OCI-LY1 (cell line): Measurements from ENCODE around the gene HYKK.
A peak's percentile ranks its signal among the peaks of the same experiment; 100 is the strongest.

ENCODE experiments used
- H2AFZ ChIP-seq: fragments of 200-600 bp; sonication (generic), shearing (Covaris generic); 2 replicates; pipeline ENCODE4 v1.6.0; 2014; ENCODE audit warnings: antibody characterized with exemption, mild to moderate bottlenecking, low read length
- H3F3A ChIP-seq: fragments of 200-600 bp; sonication (generic), shearing (Covaris generic); 2 replicates; pipeline ENCODE4 v1.6.0; 2014; ENCODE audit warnings: mild to moderate bottlenecking, antibody characterized with exemption, low read length, moderate library complexity; ENCODE audit not compliant: insufficient read depth
- H3K27ac ChIP-seq: fragments of 200-600 bp; sonication (generic); 2 replicates; pipeline ENCODE4 v1.5.1; 2014; ENCODE audit warnings: low read length, mixed run types, mild to moderate bottlenecking, low read depth; ENCODE audit not compliant: poor library complexity, severe bottlenecking
- H3K27me3 ChIP-seq: fragments of 200-600 bp; sonication (generic); 2 replicates; pipeline ENCODE4 v1.6.0; 2014; ENCODE audit warnings: antibody characterized with exemption, mild to moderate bottlenecking, low read length, moderate library complexity; ENCODE audit not compliant: insufficient read depth
- H3K36me3 ChIP-seq: fragments of 200-600 bp; sonication (generic); 2 replicates; pipeline ENCODE4 v1.6.1; 2014; ENCODE audit warnings: mild to moderate bottlenecking, antibody characterized with exemption, low read length, moderate library complexity, mixed read lengths; ENCODE audit not compliant: insufficient read depth
- H3K4me1 ChIP-seq: fragments of 200-600 bp; sonication (generic); 2 replicates; pipeline ENCODE4 v1.5.1; 2014; ENCODE audit warnings: mild to moderate bottlenecking, low read length, moderate library complexity; ENCODE audit not compliant: insufficient read depth, severe bottlenecking
- H3K4me2 ChIP-seq: fragments of 200-600 bp; sonication (generic), shearing (Covaris generic); 2 replicates; pipeline ENCODE4 v1.6.1; 2014; ENCODE audit warnings: low read length
- H3K4me3 ChIP-seq: fragments of 200-600 bp; sonication (generic); 2 replicates; pipeline ENCODE4 v1.5.1; 2014; ENCODE audit warnings: low read length, low read depth, mild to moderate bottlenecking, mixed read lengths; ENCODE audit not compliant: poor library complexity, severe bottlenecking
- H3K79me2 ChIP-seq: fragments of 200-600 bp; shearing (Covaris generic); 2 replicates; pipeline ENCODE4 v1.6.1; 2016; ENCODE audit warnings: mixed run types, low read length, mixed read lengths; ENCODE audit not compliant: insufficient read depth
- H3K9ac ChIP-seq: fragments of 200-600 bp; sonication (generic), shearing (Covaris generic); 2 replicates; pipeline ENCODE4 v1.6.1; 2014; ENCODE audit warnings: mild to moderate bottlenecking, low read length, mixed read lengths
- H3K9me2 ChIP-seq: fragments of 200-600 bp; sonication (generic), shearing (Covaris generic); 2 replicates; pipeline ENCODE4 v1.6.1; 2014; ENCODE audit warnings: low read depth, mild to moderate bottlenecking, low read length, mixed read lengths
- H3K9me3 ChIP-seq: fragments of 200-600 bp; shearing (Covaris generic); 2 replicates; pipeline ENCODE4 v1.6.1; 2014; ENCODE audit warnings: low read length, mixed read lengths
- H4K20me1 ChIP-seq: fragments of 200-600 bp; sonication (generic), shearing (Covaris generic); 2 replicates; pipeline ENCODE4 v1.6.0; 2016; ENCODE audit warnings: mild to moderate bottlenecking, low read length; ENCODE audit not compliant: insufficient read depth
- EZH2 ChIP-seq: fragments of 200-600 bp; sonication (generic), shearing (Covaris generic); IDR thresholded peaks from 2 replicates; pipeline ENCODE4 v1.8.0; 2017; ENCODE audit warnings: borderline replicate concordance, mixed run types, mild to moderate bottlenecking, antibody characterized with exemption, low read length, moderate library complexity, mixed read lengths
- TF ChIP-seq, protein P1 (sequence below): fragments of 200-600 bp; sonication (generic), shearing (Covaris generic); IDR thresholded peaks from 2 replicates; pipeline ENCODE4 v1.5.1; 2017; ENCODE audit warnings: mild to moderate bottlenecking, antibody characterized with exemption, low read length, moderate library complexity, mixed read lengths

HYKK gene

DNA sequence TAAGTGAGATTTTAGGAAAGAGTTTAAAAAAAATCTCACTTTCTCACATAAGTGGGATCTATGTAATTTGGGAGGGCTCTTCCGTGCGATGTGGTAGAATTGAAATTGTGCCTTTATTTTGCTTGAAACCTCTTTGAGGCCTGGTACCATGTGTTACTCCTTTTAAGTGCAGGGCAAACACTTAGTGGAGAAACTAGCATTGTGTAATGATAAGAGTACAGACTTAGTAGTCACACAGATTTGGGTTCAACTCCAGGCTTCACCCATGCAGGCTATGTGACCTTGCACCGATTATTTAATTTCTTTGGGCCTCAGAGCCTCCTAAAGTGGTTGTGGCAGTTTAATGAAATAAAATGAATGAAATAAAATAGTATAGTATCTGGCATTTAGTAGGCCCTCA is 35.3 kb downstream of the HYKK start:
- Histone ChIP-seq H3K4me2 (peak overlapping the region; percentile 75; the same call in 1 of the 2 replicates), H3K27me3 (no peaks in the 10 kb centered on the region), H3K4me3 (no peak overlapping the region), H3K27ac (no peak overlapping the region), H3K79me2 (peaks cover 24% of the 10 kb centered on the region), H3K4me1 (peaks cover 21% of the 10 kb centered on the region), H3K9ac (no peak overlapping the region), H3K9me3 (no peaks in the 10 kb centered on the region), H2AFZ (no peak overlapping the region), H4K20me1 (no peaks in the 10 kb centered on the region), H3K36me3 (peaks cover 62% of the 10 kb centered on the region), H3K9me2 (no peaks in the 10 kb centered on the region), H3F3A (no peaks in the 10 kb centered on the region)
- TF ChIP-seq, protein P1, sequence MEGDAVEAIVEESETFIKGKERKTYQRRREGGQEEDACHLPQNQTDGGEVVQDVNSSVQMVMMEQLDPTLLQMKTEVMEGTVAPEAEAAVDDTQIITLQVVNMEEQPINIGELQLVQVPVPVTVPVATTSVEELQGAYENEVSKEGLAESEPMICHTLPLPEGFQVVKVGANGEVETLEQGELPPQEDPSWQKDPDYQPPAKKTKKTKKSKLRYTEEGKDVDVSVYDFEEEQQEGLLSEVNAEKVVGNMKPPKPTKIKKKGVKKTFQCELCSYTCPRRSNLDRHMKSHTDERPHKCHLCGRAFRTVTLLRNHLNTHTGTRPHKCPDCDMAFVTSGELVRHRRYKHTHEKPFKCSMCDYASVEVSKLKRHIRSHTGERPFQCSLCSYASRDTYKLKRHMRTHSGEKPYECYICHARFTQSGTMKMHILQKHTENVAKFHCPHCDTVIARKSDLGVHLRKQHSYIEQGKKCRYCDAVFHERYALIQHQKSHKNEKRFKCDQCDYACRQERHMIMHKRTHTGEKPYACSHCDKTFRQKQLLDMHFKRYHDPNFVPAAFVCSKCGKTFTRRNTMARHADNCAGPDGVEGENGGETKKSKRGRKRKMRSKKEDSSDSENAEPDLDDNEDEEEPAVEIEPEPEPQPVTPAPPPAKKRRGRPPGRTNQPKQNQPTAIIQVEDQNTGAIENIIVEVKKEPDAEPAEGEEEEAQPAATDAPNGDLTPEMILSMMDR = no peak
- no peak for TF ChIP-seq EZH2

DNA sequence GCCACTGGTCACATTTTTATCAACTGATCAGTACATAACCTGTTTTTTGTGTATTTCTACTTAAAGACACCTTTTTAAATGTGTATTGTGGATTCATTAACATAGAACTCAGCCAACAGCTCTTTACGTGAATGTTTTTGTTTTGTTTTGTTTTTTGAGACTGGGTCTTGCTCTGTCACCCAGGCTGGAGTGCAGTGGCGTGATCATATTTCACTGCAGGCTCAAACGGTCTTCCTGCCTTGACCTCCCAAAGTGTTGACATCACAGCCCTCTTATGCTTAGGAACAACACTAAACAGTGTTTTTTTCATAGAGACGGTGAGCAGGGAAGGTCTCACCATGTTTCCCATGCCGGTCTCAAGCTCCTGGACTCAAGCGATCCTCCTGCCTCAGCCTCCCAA is 42.8 kb downstream of the HYKK start:
- Histone ChIP-seq H3F3A (peaks cover 10% of the 10 kb centered on the region; the same call in 1 of the 2 replicates), H3K4me1 (no peaks in the 10 kb centered on the region), H4K20me1 (no peaks in the 10 kb centered on the region), H3K36me3 (peaks cover 58% of the 10 kb centered on the region), H3K27me3 (no peaks in the 10 kb centered on the region), H3K9me3 (no peaks in the 10 kb centered on the region), H3K27ac (no peak overlapping the region), H3K79me2 (no peaks in the 10 kb centered on the region), H3K4me2 (no peak overlapping the region), H3K4me3 (no peak overlapping the region), H3K9me2 (no peaks in the 10 kb centered on the region), H2AFZ (no peak overlapping the region), H3K9ac (no peak overlapping the region)
- TF ChIP-seq EZH2 = no peak
- TF ChIP-seq, protein P1 = no peak

DNA sequence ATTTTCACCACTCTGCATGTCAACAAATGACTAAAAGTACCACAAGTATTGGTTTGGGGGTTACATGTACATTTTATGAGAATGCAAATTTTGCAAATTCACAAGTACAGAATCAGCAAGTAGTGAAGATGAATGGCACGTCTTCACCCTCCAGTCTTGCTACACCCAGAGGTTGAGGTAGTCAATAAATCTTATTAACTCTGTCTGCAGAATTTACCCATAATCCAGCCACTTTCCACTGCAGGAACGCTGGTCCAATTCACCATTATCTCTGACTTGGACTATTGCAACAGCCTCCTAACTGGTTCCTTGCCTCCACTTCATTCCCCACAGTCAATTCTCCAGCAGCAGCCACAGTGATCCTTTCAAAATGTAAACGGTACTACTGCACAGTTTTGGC is 43.4 kb downstream of the HYKK start:
- Histone ChIP-seq H3K9me3 (no peaks in the 10 kb centered on the region), H3K4me1 (no peaks in the 10 kb centered on the region), H3K27me3 (no peaks in the 10 kb centered on the region), H3K9ac (no peak overlapping the region), H3K79me2 (no peaks in the 10 kb centered on the region), H3K4me3 (no peak overlapping the region), H3F3A (peaks cover 10% of the 10 kb centered on the region; the same call in 1 of the 2 replicates), H3K9me2 (no peaks in the 10 kb centered on the region), H2AFZ (no peak overlapping the region), H3K36me3 (peaks cover 52% of the 10 kb centered on the region), H4K20me1 (no peaks in the 10 kb centered on the region), H3K4me2 (no peak overlapping the region), H3K27ac (no peak overlapping the region)
- TF ChIP-seq EZH2 = no peak
- TF ChIP-seq, protein P1 = no peak
